Stimulated activated CD4-positive, alpha-beta T cell treated with anti-CD3 and anti-CD28 coated beads, TNF-alpha, amount 100 ng/mL, for 24 hours (primary cell): ENCODE data around the gene TMEM17.
"Not testable (repeated sequence)": the region's sequence is repeated elsewhere in the genome, so short reads cannot be mapped to it uniquely, and the experiment has no call there.

Experiments used
- DNase-seq, 3 experiments: peaks; one replicate each; pipeline ENCODE4 v3.0.0-alpha.2; 2020; ENCODE audit warnings: low read depth in 3 of 3

Gene TMEM17, protein sequence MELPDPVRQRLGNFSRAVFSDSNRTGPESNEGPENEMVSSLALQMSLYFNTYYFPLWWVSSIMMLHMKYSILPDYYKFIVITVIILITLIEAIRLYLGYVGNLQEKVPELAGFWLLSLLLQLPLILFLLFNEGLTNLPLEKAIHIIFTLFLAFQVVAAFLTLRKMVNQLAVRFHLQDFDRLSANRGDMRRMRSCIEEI

DNA sequence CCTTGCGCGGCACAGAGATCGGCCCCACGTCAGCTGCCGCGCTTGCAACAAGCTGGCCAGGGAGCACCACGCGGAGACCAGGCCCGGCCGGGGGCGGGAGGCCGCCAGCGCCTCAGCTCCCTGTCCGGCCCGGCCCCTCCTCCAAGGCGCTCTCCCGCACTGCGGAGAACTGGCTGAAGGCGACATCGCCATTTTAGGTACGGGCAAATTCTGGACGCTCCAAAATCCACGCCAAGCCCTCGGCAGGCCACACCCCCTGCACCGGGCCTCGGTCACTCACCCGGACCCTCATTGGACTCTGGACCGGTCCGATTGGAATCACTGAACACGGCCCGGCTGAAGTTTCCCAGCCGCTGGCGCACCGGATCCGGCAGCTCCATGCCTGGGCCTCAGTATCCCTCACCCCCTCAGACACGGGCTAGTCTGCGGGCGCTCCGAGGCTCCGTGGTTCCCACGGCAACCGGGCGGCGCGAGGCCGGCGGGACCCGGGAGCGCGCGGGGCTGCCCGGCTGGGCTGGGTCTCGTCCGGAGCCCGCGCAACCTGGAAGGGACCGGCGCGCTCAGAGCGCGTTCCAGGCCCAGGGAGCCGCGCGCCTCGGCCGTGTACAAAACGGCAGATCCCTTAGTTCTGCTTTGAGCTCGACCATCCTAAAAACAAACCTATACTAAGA lies at the start of gene TMEM17:
TMEM17 (minus strand) TSS at position 446 of the 671 bp plus-strand sequence; CDS start at position 380, 66 bp downstream.
- DNase-seq: peak in 1 of 3 experiments; percentile 54

GRCh38 chr2:62554440-62554839 lies 48.4 kb upstream of the TMEM17 start:
- no peak for DNase-seq

DNA sequence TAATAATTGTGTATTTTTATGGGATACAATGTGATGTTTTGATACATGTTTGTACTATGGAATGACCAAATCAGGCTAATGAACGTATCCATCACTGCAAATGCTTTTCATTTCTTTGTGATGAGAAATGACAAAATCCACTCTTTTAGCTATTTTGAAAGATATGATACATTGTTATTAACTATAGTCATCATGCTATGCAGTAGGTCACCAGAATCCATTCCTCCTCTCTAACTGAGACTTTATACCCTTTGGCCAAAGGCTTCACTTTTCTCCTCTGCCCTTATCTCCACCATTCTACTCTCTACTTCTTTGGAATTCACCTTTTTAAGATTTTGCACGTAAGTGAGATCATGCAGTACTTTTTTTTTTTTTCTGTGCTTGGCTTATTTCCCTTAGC lies 44.5 kb upstream of the TMEM17 start:
- DNase-seq: no peak

DNA sequence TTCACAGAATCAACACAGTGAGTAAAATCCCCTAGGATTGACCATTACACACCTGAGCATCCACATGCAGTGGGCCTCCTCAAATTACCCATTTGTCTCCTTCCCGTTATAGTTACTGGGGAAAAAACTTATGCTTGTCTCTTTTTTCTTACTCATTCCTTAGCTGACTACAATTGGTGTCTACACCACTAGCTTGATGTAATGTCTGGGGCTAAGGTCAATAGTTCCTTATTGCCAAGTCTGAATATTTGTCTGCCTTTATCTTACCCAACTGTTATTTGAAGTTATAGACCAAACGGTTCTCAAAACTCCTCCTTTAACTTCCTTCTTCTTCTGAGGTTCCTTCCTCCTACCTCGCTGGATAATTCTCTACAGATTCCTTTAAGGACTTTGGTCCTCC lies 41.9 kb upstream of the TMEM17 start:
- DNase-seq: no peak

GRCh38 chr2:62545261-62545660 lies 39.3 kb upstream of the TMEM17 start:
- DNase-seq: no peak

DNA sequence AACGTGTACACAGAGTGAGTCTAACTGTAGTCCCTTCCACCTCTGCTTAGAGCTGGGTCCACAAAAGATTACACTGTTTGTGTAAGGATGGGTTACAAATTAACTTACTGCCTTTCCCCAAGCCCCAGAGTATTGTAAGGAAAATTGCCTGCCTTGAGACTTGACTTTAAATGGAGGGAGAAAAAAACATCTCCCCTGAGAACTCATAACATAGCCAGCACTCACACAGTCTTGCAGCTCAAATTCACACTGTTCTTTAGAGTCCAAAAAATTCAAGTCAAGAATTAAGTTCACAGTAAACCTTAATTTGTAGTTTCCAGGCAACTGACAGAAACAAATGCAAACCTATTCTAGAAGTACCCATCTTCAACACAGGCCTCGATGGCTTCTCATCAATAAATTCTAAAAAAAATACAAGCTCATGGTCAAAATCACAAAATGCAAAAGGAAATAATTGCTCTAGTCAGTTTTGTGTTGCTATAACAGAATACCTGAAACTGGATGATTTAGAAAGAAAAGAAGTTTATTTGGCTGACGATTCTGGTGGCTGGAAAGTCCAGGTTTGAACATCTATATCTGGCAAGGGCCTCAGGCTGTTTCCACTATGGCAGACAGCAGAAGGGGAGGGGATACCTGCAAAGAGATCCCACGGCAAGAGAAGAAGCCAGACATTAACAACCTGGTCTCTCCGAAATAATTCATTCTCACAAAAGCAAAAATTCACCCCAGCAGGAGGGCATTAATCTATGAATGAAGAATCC lies 34.6 kb upstream of the TMEM17 start:
- DNase-seq: no peak

- DNase-seq: no peak
Observed at GRCh38 chr2:62539606-62540407, 33.8 kb upstream of the TMEM17 start.

DNA sequence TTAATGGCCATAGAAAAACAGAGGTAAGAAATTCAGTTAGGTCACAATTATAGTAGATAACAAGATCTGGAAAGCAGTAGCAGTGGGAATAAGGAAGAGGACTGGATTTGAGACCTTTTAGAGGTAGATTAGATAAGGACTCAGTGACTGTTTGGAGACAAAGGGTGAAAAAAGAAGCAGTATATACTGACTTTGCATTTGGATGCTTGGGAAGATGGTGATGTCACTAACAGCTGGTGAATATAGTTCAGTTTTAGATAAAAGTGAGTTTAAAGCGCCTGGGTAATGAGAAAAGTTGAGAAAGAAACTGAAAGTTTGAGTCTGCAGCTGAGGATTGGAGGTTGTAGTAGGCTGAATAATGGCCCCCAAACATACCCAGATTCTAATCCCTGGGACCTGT lies 32.8 kb upstream of the TMEM17 start:
- DNase-seq: no peak

DNA sequence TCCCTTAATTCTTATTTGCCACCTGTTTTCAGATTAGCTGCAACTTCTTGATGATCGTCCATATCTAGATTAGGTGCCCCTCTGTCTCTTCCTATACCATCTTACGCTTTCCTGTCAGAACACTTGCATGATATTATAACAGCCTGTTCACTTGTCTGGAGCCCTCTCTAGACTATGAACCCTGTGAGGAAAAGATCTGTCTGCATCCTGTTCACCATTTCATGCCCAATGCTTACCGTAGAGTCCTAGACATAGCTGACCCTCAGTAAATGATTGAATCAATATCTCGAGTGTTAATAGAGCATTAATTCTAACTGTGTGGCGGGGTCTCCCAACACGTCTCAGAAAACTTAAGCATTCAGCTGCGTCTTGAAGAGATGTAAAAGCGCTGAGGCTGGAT lies 31.8 kb upstream of the TMEM17 start:
- DNase-seq: no peak

GRCh38 chr2:62536873-62537547 lies 31.0 kb upstream of the TMEM17 start:
- DNase-seq: no peak

- DNase-seq: not testable (repeated sequence)
Observed at GRCh38 chr2:62535521-62535920, 29.5 kb upstream of the TMEM17 start.

DNA sequence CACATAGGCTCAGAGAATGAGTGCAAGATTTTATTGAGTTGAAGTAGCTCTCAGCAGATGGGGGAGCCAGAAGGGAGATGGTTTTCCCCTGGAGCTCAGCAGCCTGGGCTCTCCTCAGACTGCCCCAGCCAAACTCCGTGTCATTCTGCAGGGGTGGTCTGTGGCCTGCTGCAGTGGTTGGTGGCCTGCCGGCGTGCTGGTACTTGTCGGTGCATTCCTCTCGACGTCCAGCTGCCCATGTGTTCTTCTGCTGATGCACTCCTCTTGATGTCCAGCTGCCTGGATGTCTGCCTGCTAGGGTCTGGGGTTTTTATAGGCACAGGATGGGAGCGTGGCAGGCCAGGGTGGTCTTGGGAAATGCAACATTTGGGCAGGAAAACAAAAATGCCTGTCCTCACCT lies 25.6 kb upstream of the TMEM17 start:
- no peak for DNase-seq

GRCh38 chr2:62529758-62530157 lies 23.8 kb upstream of the TMEM17 start:
- DNase-seq: no peak

DNA sequence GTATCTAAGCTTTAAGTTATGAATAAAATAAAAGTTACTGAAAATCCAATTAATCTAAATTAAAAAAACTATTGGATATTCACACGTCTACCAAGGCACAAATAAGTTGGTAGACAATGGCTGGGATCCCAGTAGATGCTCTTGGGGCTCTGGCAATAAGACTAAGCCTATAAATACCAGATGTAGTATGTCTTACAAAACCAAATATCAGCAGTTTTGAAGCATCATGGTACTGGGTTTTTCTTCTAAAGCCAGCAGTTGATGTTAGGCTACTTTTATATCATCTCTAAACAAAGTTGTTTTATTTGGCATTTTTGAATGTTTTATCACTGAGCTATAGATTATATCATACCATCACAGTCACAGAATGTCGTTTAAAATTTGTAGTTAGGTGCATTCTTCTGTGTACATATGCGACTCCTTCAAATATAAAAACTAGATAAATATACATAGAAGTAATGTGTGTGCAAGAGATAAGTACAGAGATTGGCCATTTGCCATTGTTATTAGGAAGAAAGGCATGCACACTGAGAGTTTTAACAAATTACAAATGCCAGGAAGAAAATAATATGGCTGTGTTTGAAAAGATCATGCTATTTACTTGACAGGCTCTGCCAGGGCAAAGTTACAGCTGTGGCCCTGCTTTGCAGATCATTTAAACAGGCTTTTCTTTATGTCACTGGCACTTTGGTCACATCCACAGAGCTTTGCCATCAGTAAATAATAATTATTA lies 21.6 kb upstream of the TMEM17 start:
- no peak for DNase-seq

DNA sequence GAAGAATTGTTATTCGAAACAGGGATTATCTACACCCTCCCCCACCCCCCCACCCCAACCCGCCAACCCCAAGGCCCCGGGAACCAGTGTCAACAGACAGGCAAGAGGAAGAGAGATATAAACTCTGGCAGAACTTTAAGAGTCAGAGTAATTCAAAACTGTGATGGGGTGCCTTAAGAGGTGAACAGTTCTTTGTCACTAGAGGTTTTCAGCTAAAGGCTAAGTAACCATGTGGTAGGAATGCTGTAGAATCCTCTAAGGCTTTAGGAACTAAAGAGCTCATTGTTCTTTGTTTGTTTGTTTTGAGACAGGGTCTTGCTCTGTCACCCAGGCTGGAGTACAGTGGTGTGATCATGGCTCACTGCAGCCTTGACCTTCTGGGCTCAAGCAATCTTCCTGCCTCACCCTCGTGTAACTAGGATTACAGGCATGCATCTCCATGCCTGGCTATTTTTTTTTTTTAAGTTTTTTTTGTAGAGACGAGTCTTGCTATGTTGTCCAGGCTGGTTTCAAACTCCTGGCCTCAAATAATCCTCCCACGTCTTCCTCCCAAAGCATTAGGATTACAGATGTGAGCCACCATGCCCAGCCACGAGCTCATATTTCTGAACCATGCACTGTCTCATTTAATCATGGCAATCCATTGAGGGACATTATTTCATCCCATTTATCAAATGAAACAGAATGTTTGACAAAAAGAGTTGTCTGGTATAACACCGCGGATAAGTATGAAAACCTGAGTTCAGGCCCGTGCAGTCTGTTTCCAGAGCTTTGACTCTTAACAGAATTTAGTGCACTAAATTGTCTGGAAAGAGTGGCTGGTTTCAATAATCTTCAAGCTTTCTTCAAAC lies 20.8 kb upstream of the TMEM17 start:
- no peak for DNase-seq

DNA sequence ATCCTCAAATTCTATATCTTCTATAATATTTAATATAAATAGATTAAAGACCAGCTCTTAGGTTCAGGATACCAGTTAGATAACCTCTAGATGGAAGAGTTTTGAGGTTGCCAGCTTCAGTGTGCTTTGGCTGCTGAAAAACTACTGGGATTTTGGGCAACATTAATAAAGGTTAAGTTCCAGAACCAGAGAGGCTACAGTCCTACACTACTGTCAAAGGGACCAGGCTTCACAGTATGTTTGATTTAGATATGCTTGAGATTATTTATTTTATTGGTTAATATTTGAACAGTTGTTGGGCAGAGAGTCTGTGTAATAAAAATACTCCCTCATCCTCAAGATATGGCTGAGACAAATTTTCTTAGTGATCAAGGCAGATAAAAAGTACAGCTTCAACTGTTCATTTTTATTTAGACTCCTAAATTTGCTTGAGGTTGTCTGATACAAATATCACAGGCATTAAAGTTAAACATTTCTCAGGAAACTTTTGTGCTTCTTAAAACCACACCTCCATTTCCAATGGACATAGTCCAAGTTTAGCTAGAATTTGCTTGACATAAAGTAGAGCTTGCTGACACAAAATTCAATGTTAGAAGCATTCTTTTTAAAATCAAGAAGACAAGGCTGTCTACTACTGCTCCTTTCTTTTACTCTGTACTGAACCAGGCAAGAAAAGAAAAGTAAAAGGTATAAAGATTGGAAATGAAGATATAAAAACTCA lies 19.7 kb upstream of the TMEM17 start:
- no peak for DNase-seq

- DNase-seq: no peak
Observed at GRCh38 chr2:62524293-62524941, 18.4 kb upstream of the TMEM17 start.

- not testable (repeated sequence) for DNase-seq
Observed at GRCh38 chr2:62521061-62521460, 15.1 kb upstream of the TMEM17 start.

- no peak for DNase-seq
Observed at GRCh38 chr2:62512384-62512783, 6.4 kb upstream of the TMEM17 start.
